Measurements from ENCODE around the gene CYP4F22.

GRCh38 chr19:15467734-15468214, 40.6 kb upstream of the CYP4F22 start:
- no peak for TF ChIP-seq FOXP2 (optimal IDR thresholded peaks at IDR 0.05; ENCODE audit: borderline replicate concordance, extremely low read depth, extremely low read length, insufficient read depth)
- TF ChIP-seq REST (IDR thresholded peaks at IDR 0.05; ENCODE audit: insufficient read depth in 1 of 2, low read depth in 2 of 2, low read length in 2 of 2) = no peak

Measured in PFSK-1 (cell line).